CD4-positive, alpha-beta T cell treated with Interleukin-21 for 1 hour (primary cell): Measurements from ENCODE around the gene MAP3K20.
"Not testable (repeated sequence)": the region's sequence is repeated elsewhere in the genome, so short reads cannot be mapped to it uniquely, and the experiment has no call there.

Source experiments
- DNase-seq: peaks from one replicate; pipeline ENCODE4 v3.0.0-alpha.2; 2020

Gene MAP3K20

DNA sequence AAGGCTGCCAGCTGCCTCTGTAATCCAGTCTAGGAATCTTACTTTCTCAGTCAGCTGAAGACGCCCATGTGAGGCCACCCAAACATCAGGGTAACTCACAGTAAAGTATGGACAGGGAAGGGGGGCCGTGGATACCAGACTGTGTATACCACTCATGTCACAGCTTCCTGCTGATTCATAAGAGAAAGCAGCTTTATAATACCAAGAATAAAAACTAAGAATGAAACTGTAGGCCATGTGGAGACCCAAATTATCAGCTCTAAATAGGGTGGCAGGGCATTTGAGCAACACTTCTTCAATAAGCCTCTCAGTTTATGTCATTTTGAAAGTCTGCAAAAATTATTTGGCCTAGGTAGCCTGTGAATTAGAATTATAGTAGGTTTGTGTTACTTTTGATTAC lies 164.0 kb downstream of the MAP3K20 start:
- DNase-seq, result no peak

DNA sequence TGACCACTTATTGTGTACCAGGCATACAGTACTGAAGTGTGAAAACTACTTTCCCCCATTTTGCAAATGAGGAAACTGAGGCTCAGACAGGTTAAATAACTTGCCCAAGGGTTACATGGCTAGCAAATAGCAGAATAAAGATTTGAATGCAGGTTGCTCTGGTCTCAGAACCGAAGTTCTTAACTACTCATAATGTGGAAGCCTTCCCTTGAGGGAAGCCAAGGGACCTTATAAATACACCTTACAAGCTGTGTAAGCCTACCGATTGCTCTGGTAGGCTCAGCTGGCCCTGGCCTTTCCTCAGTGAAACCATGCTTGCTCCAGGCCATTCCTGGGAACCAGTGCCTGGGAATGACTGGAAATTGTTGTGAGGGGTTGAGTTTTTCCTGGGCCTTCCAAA lies 164.4 kb downstream of the MAP3K20 start:
- DNase-seq, result no peak

DNA sequence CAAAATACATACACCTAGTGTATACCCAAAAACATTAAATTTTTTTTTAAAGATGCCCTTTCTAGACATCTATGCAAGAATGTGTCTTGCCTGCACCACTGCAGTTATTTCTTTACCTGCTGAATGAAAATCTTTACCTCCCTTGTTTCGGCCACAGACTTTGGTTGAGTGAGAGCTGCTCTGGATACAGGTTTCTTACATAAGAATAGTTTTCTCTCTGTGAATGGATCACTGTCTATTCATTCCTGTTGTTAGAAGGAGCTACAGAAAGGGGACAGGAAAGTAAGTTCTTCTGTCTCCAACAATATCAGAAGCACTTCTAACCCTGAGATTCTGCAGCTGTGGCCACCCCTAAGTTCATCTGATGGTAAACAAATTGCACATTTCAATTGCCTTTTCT lies 166.0 kb downstream of the MAP3K20 start:
- DNase-seq, result no peak

DNA sequence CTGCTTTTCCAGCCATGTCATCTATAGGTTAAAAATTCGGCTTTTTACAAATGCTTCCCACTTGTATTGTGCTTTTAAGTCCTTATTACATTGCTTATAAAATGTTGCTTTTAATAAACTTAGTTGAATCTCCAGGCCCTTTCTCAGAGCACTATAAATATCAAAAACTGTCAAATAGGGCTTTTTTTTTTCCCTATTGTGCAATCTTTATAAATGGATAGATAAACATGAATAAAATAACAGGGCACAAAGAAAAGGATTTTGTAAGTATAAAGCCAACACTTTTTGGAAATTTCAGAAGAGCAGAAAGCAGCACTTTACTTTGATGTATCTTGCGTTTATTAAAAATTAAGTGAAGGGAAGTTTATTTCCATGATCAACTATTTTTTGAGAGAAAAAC lies 171.5 kb downstream of the MAP3K20 start:
- no peak for DNase-seq

DNA sequence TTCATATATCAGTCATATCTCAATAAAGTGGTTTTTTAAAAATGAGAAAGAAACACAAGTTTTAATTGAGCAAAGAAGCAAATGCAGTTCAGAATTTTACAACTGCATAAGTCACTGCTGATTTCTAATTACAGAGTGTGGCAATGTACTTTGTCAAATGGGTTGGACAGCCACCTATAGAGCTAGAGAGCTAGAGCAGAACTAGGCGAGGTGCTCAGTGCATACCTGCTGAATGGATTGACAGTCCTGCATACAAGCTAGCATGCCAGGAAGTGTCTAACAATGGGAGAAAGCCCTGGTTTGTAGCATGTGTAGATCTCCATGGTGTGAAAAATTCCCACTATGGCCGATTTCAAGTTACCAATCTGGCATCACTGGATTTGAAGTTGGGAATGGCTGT lies 172.7 kb downstream of the MAP3K20 start:
- DNase-seq, result no peak

DNA sequence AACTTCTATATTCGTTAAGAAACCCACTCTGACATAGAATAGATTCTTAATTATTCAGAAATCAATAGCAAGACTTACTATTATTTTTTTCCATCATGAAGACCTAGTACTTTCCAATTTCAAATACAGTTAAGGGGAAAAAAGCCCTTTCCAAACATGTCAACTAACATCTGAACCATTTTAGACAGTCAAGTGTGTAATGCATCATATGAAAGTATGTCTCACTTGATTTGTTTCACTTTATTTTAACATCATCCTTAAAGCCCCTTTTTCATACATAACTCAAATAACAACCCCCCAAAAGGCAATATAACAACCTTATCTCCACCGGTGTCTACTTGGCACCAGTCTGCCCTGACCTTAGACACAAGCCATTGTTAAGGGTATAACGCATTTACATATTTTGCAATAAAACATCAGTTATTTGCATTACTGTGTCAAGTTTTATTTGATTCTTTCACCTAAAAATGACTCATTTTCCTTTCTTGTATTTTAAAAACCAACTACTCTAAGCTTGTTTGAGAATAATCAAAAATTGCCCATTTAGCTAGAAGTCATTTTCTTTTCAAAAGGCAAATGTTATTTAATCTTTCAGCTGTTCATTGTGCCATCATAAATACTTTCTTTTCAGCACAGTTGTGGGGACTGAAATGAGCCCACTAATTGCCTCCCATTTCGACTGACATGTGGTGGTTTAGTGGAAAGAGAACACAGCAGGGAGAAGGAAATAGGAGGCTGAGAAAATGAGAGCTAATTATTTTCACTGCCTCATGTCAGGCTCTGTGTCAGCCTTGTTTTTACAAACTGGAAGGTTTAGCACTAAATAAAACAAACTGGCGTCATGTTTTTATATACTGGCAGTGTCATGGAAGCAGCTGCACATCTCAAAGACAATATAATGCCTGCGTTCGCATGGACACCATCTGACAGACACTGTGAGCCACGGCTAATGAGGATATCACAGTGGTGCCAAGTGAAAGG lies 174.3 kb downstream of the MAP3K20 start:
- DNase-seq, result no peak

DNA sequence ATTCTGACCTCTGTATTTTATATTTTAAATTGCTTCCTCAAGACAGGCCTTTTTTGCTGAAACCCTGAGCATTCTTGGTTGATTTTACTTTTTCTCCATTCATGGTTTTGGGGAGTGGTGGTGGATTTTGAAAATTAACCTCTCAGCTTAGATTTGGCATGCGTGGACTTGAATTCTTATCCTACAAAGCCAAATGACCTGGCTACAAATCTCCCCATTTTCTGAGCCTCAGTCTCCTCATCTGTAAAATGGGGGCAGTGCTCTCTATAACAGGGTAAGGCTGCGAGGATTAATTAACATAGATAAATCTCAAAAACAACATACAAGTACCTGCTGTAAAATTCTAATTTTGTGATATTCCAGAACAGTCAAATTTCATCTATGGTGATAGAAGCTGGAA lies 175.6 kb downstream of the MAP3K20 start:
- no peak for DNase-seq

DNA sequence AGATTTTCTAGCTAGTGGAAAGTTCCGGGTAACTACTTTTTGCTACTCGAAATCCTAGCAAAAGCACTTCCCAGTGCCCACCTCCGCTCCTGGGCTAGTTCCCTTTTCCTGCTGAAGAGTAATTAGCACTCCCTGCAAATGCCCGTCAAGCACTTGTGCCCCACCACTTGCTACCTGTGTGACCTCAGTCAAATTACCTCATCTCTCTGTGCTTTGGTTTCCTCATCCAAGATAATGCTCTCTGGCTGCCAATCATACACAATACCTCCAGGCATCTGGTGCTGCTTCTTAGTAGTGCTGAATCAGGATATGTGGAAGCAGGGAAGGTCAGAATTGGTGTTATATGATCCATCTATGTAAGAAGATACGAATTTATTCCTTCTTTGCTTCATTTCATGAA lies 176.9 kb downstream of the MAP3K20 start:
- DNase-seq, result no peak

DNA sequence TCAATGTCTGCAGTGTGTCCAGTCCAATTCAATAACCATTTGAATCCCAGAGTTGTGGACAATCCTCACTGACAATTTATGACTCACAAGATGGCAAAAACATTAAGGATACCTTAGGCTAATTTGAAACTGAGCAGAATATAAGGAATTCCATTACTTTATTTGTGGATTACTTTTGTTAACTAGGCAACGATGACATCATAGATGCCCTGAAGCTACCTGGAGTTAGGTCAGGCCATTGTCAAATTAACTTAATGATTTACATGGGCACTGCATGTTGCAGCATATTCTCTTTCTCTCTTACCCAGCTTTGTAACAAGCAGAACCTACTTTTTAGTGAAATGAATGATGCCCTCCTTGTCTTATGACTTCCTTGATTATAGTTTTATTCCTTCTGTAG lies 179.0 kb downstream of the MAP3K20 start:
- DNase-seq, result no peak

DNA sequence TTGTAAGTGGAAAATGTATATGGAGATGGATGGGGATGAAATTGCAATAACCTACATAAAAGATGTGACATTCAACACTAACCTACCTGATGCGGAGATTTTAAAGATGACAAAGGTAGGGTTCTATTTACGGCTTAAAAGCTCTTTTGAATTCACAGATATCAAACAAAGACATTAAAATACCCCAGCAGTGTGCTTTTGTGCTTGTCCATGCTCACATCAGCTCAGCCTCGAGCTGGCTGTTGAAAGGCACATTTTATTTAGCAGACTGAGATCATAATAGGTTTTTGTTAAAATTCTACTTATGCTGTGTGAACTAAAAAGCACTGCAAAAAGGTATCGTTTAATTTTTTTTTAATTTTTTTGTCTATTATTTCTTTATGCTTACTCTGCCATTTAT lies 183.1 kb downstream of the MAP3K20 start:
- no peak for DNase-seq

DNA sequence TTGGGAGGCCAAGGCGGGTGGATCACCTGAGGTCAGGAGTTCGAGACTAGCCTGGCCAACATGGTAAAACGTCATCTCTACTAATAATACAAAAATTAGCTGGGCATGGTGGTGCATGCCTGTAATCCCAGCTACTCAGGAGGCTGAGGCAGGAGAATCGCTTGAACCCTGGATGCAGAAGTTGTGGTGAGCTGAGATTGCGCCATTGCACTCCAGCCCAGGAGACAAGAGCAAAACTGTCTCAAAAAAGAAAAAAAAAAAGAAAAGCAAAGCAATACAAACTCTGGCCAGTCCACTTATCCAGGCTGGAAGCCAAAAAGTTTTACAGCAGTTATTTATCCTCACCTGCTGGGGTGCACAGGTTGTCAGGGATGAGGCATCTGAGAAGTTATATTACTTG lies 186.7 kb downstream of the MAP3K20 start:
- DNase-seq, result not testable (repeated sequence)

DNA sequence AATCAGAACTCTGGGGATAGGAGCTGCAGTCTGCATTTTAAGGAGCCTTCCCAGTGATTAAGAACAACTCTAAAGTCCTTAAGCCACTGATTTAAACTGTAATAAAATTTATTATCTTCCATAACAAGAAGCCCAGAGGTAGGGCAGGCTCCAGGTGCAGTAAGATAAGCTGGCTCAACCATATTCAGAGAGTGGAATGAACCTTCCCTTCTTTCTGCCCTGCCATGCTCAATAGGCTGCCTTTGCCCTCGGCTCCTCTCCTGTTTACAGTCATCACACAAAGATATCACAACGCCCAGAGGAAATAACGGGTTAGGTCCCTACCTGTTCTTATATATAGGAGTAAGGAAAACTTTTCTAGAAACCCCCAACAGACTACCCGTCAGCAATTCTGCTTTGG lies 188.5 kb downstream of the MAP3K20 start:
- DNase-seq, result no peak

DNA sequence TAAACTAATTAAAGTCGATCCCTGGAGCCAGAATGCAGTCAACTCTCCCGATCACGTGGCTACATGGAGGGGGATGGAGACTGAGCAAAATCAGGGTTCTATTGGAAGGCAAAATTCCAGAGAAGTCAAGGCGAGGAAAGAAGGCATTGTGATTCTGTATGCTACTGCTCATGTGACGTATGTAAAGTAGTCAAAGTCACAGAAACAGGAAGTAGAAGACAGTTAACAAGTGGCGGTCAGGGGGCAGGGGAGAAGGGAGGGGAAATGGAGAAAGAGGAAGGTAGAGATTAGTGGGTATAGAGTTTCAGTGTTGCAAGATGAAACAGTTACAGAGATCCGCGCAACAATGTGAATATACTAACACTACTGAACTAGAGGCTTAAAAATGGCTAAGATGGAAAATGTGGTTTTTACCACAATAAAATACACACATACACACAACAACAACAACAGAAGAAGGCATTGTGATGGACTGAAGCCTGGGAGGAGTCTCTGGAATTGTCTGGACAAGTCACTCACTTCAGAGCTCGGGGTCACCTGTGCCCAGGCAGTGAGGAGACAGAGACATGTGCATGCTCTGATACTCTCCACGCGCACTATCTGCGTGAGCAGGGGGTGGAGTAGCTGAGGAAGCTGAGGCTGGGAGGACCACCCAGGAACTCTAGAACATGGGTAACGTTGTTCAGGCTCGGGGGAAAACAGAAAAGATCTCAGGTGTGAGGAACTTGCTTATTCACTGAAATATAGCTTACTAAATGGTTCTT lies 189.1 kb downstream of the MAP3K20 start:
- DNase-seq, result peak; percentile 22

DNA sequence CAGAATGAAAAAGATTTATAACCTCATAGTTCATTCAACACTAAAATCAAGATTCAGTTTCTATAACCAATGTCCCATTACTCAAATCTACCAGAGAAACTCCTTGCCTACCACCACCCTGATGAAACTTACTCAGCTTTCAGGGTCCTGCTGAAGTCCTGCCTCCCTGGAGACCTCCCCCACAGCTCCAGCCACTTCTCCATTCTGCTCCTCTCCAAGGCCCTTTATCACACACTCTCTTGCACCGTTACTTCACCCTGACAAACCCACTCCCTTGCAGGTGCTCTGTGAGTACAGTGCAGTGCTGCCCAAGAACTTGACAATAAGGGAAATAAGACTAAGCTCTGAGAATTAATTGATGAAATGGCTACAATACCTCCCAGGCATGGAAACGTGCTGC lies 195.5 kb downstream of the MAP3K20 start:
- no peak for DNase-seq

DNA sequence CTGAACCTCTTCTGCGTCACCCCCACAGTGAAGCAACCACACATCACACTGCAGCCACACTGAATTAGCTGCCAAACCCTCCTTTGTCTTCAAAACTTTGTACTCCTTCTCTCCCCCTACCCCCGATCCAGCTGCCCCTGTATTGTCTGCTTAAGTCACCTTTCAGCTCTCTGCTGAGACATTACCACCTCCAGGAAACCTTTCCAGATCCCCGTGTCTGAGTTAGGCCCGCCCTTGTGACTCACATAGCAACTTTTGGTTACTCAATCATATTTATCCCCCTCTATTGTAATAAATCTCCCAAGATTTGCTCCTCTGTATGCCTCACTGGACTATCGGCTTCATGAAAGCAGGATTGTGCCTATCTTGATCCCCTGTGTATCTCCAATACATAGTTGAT lies 196.2 kb downstream of the MAP3K20 start:
- no peak for DNase-seq

DNA sequence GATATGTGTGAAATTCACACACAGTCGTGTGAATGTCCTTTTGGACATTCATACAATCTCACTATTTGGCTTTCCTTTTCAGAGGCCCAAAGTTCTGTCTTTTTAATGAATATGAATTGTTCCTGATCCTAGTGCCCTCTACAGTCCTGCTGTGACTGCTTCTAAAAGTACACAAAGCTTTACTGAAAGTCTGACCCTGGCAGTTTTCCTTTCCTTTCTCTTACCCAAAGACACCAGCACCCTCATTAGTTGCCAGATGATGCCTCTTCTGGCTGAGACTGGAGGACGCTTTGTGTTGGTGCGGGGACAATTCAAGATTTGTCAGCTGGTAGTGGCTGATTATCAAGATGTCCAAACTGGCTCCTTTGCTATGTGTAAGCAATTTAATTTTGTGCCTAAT lies 197.2 kb downstream of the MAP3K20 start:
- no peak for DNase-seq

DNA sequence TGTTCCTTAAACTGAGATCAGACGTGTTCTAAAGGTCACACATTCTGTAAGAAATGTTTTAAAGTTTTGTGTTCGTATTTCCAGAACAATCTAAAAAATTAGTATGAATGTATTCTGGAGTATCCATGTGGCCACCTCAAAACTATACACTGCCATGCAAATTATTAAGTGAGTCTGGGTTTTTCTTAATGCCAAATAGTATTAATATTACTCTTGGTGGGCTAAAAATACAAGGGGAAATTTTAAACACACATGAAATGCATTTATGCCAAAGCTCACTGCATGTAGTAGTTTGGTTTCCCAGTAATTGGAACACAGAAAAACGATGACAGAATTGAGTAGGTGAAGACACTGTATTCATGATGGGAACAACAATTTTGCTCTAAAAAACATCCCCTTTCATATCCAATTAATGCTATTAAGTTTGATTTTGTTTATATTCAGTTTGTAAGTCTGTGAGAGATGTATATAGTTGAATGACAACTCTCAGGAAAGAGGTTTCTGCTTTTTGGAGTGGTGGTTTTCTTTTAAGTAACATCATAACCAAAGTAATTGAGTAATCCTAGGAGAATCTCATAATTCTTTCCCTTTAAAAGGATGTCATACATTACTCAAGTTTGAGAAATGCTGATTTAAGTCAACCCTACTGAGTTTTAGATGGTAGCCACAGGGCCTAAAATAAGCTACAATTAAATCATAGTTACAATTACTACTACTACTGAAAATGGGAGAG lies 203.3 kb downstream of the MAP3K20 start:
- DNase-seq, result no peak

DNA sequence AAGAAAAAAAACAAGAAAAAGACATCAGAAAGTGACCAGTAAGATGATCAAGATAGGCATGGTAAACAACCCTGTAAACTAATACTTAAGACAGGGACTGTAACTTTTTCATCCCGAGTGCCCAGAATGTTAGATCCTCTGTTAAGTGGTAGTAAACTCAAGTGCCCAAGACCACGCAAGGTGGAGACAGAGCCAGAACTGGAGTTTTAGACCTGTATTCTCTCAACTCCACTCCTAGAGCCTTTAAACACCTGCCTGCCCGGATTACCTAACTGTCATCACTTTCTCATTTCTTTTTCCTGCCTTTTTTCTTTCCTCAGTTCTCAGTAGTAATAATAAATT lies 203.9 kb downstream of the MAP3K20 start:
- DNase-seq, result no peak

DNA sequence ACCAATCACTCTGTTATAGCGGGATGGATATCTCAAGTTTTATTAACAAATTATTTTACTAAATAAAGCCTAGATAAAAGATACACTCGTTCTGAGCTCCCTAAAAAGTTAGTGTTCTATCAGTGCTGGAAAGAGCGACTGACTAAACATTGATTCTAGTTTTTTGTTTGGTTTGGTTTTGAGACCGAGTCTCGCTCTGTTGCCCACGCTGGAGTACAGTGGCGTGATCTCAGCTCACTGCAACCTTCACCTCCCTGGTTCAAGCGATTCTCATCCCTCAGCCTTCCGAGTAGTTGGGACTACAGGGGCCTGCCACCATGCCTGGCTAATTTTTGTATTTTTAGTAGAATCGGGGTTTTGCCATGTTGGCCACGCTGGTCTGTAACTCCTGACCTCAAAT lies 205.2 kb downstream of the MAP3K20 start:
- DNase-seq, result no peak

DNA sequence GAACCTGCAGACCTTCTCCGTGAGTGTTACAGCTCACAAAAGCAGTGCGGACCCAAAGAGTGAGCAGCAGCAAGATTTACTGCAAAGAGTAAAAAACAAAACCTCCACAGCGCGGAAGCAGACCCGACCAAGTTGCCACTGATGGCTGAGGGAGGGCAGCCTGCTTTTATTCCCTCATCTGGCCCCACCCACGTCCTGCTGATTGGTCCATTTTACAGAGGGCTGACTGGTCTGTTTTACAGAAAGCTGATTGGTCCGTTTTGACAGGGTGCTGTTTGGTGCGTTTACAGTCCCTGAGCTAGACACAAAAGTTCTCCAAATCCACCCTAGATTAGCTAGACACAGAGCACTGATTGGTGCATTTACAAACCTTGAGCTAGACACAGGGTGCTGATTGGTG lies 206.3 kb downstream of the MAP3K20 start:
- not testable (repeated sequence) for DNase-seq

DNA sequence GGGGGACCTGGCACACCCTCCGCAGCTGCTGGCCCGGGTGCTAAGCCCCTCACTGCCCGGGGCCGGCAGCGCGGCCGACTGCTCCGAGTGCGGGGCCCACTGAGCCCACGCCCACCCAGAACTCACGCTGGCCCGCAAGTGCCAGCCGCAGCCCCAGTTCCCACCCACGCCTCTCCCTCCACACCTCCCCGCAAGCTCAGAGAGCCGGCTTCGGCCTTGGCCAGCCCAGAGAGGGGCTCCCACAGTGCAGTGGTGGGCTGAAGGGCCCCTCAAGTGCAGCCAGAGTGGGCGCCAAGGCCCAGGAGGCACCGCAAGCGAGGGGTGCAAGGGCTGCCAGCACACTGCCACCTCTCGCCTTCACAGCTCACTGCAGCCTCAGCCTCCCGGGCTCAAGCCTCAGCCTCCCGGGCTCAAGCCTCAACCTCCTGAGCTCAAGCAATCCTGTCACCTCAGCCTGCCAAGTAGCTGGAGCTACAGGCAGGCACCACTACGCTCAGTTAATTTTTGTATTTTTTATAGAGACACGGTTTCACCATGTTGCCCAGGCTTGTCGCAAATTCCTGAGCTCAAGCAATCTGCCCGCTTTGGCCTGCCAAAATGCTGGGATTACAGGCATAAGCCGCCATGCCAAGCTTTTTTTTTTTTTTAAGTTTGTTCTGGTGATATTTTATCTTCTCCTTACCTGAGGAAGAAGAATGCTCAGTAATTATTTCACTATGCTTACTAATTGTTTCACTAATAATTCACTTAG lies 207.3 kb downstream of the MAP3K20 start:
- DNase-seq, result no peak

DNA sequence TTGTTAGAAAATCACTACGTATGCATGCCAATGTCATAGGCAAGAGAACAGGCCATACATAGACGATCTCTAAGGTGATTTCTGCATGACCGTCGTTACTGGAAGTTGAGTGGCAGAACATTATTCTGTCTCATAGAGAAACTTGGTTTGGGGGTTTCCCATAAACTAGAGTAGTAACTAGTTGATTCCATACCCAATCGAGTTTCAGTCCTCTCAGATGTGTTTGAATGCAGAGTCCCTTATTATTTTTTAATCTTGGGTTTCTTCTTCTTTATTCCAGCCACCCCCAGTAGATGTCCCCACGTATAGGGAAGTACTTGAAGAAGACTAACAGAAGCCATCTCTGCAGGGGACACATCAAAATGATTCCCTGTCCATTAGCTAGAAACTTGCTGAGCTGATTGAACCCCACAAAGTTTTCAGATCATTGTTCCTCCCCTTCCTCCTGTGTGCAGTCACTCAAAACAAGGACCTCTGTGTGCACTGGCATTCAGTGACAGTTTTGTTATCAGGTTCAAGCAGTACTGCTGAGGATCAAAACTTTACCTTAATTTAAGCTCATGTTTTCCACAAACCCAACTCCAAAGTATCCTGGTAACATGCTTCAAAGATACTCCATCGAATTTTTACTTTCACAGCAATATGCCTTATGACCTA lies 210.6 kb downstream of the MAP3K20 start:
- DNase-seq, result no peak
